Heart left ventricle (tissue), 16 donors: ENCODE data around the gene LIG3. TPM values are rescaled to one million over a fixed set of nuclear protein-coding genes. Genes with fewer than 3 reads are reported as not detected.
A peak's percentile ranks its signal among the peaks of the same experiment; 100 is the strongest.

Source experiments
- ATAC-seq, 4 donors: fragments of 200-7000 bp; cut with Tn5 transposase; one replicate each; pipeline ENCODE4 v1.9.1; 2020 to 2022; ENCODE audit warnings: moderate library complexity in 4 of 4, mild to moderate bottlenecking in 3 of 4, moderate number of reproducible peaks in 1 of 4
- DNase-seq, 5 donors: peaks; one replicate each; pipeline ENCODE4 v3.0.0-alpha.2; 2020
- H3K27ac ChIP-seq, 12 donors: fragments of 200-600 bp; sonication (generic) in 4 of 12; one replicate each; pipeline versions ENCODE4 v1.5.0 to v1.8.0; 2016 to 2022; ENCODE audit warnings: mild to moderate bottlenecking in 2 of 12
- H3K27me3 ChIP-seq, 9 donors: fragments of 200-600 bp; sonication (generic) in 2 of 9; one replicate each; pipeline versions ENCODE4 v1.5.1 to v1.8.0; 2016 to 2022; ENCODE audit warnings: mild to moderate bottlenecking in 3 of 9
- H3K36me3 ChIP-seq, 9 donors: fragments of 200-600 bp; sonication (generic) in 2 of 9; one replicate each; pipeline versions ENCODE4 v1.5.0 to v1.8.0; 2018 to 2022; ENCODE audit warnings: mild to moderate bottlenecking in 2 of 9
- H3K4me1 ChIP-seq, 12 donors: fragments of 200-600 bp; sonication (generic) in 4 of 12; one replicate each; pipeline versions ENCODE4 v1.5.0 to v1.8.0; 2016 to 2022; ENCODE audit warnings: mild to moderate bottlenecking in 3 of 12
- H3K4me3 ChIP-seq, 12 donors: fragments of 200-600 bp; sonication (generic) in 4 of 12; one replicate each; pipeline versions ENCODE4 v1.5.0 to v1.8.0; 2017 to 2022; ENCODE audit warnings: mild to moderate bottlenecking in 9 of 12, moderate library complexity in 4 of 12
- H3K9me3 ChIP-seq, 12 donors: fragments of 200-600 bp; sonication (generic) in 4 of 12; one replicate each; pipeline versions ENCODE4 v1.5.0 to v1.8.0; 2016 to 2022; ENCODE audit warnings: mild to moderate bottlenecking in 1 of 12
- POLR2A ChIP-seq, 2 donors: fragments of 450-650 bp; IDR thresholded peaks; one replicate each; pipeline ENCODE4 v1.6.1; 2017; ENCODE audit warnings: antibody characterized with exemption in 2 of 2, mild to moderate bottlenecking in 2 of 2, moderate library complexity in 2 of 2
- WGBS, 4 donors: extraction: QIAGEN DNeasy Blood & Tissue Kit in 2 of 4; methylation state at CpG; one replicate each; pipeline versions ENCODE4 v1.1.5 to v1.1.7; 2013 to 2018; 5-methylcytosine and 5-hydroxymethylcytosine counted together
- intact Hi-C, 10 donors: fragments of 100-400 bp; cut with DNase I; formaldehyde crosslinking; loops; one replicate each; pipeline versions ENCODE4 v1.11.1 to v1.14.2; 2022
- polyA plus RNA-seq, 2 donors: library from polyadenylated mRNA; stranded (reverse); fragments of 200-250 nt; gene quantifications; one replicate each; pipeline ENCODE4 v1.2.3, GENCODE V29; 2013
- total RNA-seq, 9 donors: library from RNA; depleted of rRNA in 2 of 9; stranded (reverse); fragments of >200 nt in 2 of 9; fragmentation: NEBNext Ultra II Directional in 3 of 9; extraction: Animal tissue kit (Norgen Biotek cat#: 25700) in 3 of 9; gene quantifications; one replicate each; pipeline versions ENCODE4 v1.1.0 to v1.2.4, GENCODE V29; 2016 to 2023
- TF ChIP-seq, protein P1 (sequence below), 12 donors: fragments of 200-600 bp; sonication (generic) in 4 of 12; IDR thresholded peaks; one replicate each; pipeline versions ENCODE4 v1.5.0 to v1.8.0; 2018 to 2022; ENCODE audit warnings: antibody characterized with exemption in 12 of 12, mild to moderate bottlenecking in 5 of 12
- donor health status: ischemic (EF 13 %, LVEDD 7.1; RV severe dilation, severe dysfunction).
- donor health status: healthy with polysubstance abuse.
- donor health status: DM: no; HTN: yes; CAD: no.
- donor health status: DM: no; HTN: no; CAD: no.
- donor health status: ischemic (EF 25% LVEDD 6.9; RV normal size, moderate dysfunction).
- donor health status: ischemic (EF 25% LVEDD 5.7; RV mildly dilated, moderate dysfunction).
- donor health status: healthy.
- donor health status: DM: yes; HTN: yes; CAD: no.
- donor health status: ischemic (EF 35%, LVEDD 5.7; RV mildly dilated, moderate dysfunction).
- donor health status: nonischemic (EF 11% LVEDD 7.7; RV severe dilation, severe dysfunction).
- donor health status: DM: yes; HTN: yes; CAD: no.
- donor health status: PGD.
- donor health status: ischemic (EF 29% LVEDD 5.4; RV normal size, mild dysfunction).
- donor health status: nonischemic (EF 23%, LVEDD 6.1; RV moderate dilation, normal function).

The LIG3 gene
- total and polyA plus RNA-seq, 11 donors, result 4.0 to 27.0 (median 20.2) TPM

DNA sequence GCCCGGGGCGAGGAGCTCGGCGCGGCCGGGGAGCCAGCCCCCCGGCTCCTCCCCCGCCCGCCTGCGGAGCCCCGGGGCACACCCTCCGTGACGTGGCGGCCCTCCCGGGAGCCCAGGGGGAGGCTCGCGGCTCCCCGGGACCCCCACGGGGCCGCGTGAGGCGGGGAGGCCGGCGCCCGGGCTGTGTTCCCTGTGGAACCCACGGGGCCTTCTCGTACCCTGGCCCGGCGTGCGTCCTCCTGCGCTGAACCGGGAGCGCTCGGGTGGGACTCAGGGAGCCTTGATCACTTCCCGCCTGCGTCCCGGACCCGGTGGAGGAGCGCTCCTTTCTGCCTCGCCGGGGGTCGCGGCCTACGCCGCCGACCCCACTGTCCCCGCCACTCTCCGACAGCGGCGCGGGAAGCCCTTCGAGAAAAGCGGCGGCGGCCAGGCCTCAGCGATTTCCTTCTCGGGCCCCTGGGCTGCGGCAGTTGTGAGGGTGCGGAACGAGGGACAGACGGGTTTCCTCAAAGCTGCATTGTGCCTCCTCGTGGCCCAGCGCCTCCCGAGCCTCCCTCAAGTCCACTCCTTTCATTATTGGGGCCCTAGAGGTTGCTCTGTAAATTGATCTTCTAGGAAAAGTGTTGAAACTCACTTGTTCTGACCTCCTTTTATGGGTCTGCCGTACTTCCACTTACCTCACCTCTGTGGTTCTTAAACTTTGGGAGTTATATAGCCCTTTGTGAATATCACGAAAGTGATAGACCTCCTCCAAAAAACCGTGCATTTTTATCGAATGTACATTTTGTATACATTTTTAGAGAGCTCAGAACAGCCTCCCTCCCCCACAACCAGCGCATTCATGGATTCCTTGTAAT, 597 bp downstream of the LIG3 start:
- intact Hi-C loops, result loop anchor here in 8 of 10 donors (1.0 to 10.0 kb wide), 8 partner anchors 18 to 594 kb away; partner anchors contain the start of genes CCT6B (in 4 of the 8), ZNF830 (in 4 of the 8) and PEX12 (in 2 of the 8)
- Histone ChIP-seq H3K4me1 (peaks cover 0 to 28% (median 18%) of the 10 kb centered on the region in 12 donors), H3K36me3 (peaks cover 0 to 27% (median 12%) of the 10 kb centered on the region in 9 donors), H3K27me3 (no peaks in the 10 kb centered on the region), H3K9me3 (no peaks in the 10 kb centered on the region), H3K4me3 (peak overlapping the region; percentile 69 to 98 (median 92)), H3K27ac (peak overlapping the region; percentile 95 to 100 (median 98))
- DNase-seq, result peak; percentile 78 to 89 (median 80)
- TF ChIP-seq, protein P1, sequence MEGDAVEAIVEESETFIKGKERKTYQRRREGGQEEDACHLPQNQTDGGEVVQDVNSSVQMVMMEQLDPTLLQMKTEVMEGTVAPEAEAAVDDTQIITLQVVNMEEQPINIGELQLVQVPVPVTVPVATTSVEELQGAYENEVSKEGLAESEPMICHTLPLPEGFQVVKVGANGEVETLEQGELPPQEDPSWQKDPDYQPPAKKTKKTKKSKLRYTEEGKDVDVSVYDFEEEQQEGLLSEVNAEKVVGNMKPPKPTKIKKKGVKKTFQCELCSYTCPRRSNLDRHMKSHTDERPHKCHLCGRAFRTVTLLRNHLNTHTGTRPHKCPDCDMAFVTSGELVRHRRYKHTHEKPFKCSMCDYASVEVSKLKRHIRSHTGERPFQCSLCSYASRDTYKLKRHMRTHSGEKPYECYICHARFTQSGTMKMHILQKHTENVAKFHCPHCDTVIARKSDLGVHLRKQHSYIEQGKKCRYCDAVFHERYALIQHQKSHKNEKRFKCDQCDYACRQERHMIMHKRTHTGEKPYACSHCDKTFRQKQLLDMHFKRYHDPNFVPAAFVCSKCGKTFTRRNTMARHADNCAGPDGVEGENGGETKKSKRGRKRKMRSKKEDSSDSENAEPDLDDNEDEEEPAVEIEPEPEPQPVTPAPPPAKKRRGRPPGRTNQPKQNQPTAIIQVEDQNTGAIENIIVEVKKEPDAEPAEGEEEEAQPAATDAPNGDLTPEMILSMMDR (IDR thresholded peaks at IDR 0.05), result peak in 9 of 12 donors; percentile 11 to 56 (median 39)
- peak in 1 of 2 donors; percentile 42 for TF ChIP-seq POLR2A (IDR thresholded peaks at IDR 0.05)
- WGBS, 4 donors, result 0 to 1% (median 0%) methylated on average over 23 to 69 of the region's 69 CpGs
- peak; percentile 65 to 96 (median 92) for ATAC-seq

DNA sequence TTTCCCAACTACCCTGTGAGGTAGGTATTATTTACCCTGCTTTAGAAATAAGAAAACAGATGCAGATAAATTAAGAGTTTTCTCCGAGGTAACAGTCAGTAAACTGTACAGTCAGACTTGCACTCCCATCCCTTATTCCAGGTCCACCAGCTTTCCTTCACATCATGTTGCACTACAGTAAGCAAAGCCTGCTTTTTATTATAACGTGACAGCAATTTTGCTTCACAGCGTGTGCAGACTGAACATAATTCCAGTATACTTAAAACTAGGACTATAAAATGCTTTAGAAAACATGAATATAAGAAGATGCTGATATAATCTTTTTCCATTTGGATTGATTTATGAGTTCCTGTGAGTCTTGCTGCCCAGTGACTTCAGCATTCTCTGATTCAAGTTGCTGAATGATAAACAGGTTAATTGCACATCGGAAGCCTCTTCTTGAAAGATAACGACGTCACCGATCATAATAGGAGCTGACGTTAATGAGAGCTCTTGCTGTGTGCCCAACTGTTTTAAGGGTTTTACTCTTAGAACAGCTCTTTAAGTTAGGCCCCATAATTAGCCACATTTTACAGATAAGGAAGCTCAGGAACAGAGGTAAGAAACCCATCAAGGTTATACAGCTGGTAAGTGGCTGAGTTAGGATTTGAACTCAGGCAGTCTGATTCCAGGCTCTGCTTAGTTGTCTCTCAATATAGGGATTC, 1.4 kb downstream of the LIG3 start:
- no peaks in the 10 kb centered on the region for H3K9me3 ChIP-seq
- TF ChIP-seq, protein P1 (IDR thresholded peaks at IDR 0.05), result no peak
- no peak for TF ChIP-seq POLR2A (IDR thresholded peaks at IDR 0.05)
- H3K4me3 ChIP-seq, result peak overlapping the region in 11 of 12 donors; percentile 69 to 98 (median 93)
- peaks cover 0 to 28% (median 18%) of the 10 kb centered on the region in 12 donors for H3K4me1 ChIP-seq
- no peak for ATAC-seq
- H3K36me3 ChIP-seq, result peaks cover 0 to 34% (median 19%) of the 10 kb centered on the region in 9 donors
- 17 to 21% (median 19%) methylated on average over 8 of the region's 8 CpGs for WGBS, 4 donors
- peak overlapping the region in 11 of 12 donors; percentile 97 to 100 (median 99) for H3K27ac ChIP-seq
- no peak for DNase-seq
- intact Hi-C loops, result loop anchor here in 7 of 10 donors (2.0 to 10.0 kb wide), 7 partner anchors 19 to 593 kb away; partner anchors contain the start of genes PEX12 (in 2 of the 7), CCT6B (in 1 of the 7) and ZNF830 (in 1 of the 7)
- no peaks in the 10 kb centered on the region for H3K27me3 ChIP-seq

DNA sequence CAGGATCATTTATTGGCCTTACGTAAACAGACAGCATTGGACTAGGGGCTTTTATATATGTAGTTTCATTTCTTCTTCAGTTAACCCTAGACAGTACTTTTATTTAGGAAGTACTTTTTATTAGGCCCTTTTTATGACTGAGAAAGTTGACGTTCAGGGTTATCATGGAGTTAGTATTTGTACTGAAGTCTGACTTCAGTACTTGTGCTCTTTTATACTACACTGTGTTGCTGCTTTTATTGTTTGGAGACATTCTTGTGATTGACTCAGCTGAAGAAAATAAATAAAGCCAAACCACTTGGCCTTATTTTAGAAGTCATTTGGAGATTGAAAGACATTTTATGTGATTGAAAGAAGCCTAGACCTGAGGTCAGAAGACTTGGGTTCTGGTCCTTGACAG, 6.9 kb downstream of the LIG3 start:
- no peak overlapping the region for H3K27ac ChIP-seq
- H3K4me3 ChIP-seq, result no peak overlapping the region
- intact Hi-C loops, result loop anchor here in 3 of 10 donors (10.0 kb wide), 3 partner anchors 98 to 588 kb away; partner anchors contain the start of gene PEX12 (in 2 of the 3)
- TF ChIP-seq POLR2A (IDR thresholded peaks at IDR 0.05), result no peak
- TF ChIP-seq, protein P1 (IDR thresholded peaks at IDR 0.05), result no peak
- DNase-seq, result no peak
- H3K9me3 ChIP-seq, result no peaks in the 10 kb centered on the region
- no peak for ATAC-seq
- 88 to 92% (median 90%) methylated on average over 2 of the region's 2 CpGs for WGBS, 4 donors
- H3K4me1 ChIP-seq, result peaks cover 0 to 18% (median 2%) of the 10 kb centered on the region in 12 donors
- H3K27me3 ChIP-seq, result no peaks in the 10 kb centered on the region
- peaks cover 0 to 86% (median 71%) of the 10 kb centered on the region in 9 donors for H3K36me3 ChIP-seq
